K562 treated with DMSO at 1 percent for 48 hours (cell line): Measurements from ENCODE around the gene AADACL4. TPM values are rescaled to one million over a fixed set of nuclear protein-coding genes. Genes with fewer than 3 reads are reported as not detected.

Experiments
- total RNA-seq: library from RNA; unstranded; fragments of 300-600 nt; gene quantifications from 2 replicates; pipeline ENCODE4 v1.2.3, GENCODE V29; 2022; ENCODE audit warnings: low replicate concordance; ENCODE audit errors: extremely low read depth

Gene AADACL4
- not detected in 2 replicates for total RNA-seq

DNA sequence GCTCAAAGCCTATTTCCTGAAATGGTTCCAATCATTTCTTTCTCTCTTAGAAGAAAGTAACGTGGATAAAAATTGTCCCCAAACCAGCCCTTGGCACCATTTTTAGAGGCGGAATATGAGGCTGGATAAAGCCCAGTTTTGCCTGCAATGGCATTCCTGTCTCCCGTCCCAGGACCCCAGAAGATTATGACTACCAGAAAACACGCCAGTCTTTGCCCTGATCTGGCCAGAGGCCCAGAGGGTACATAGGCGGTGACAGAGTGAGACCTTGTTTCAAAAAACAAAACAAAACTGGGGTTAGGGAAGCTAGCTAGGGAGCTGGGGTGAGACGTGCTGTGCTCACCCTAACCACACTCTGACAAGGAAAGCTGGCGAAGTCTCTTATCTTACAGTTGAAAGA is at the start of gene AADACL4:
AADACL4 (plus strand) TSS at position 301 of the 400 bp plus-strand sequence. CDS start 462 bp downstream, outside the sequence.

GRCh38 chr1:12617901-12618660 is 25.8 kb upstream of the AADACL4 start, which contains the start of gene DHRS3:
DHRS3 (minus strand) TSS chr1:12618210; CDS start chr1:12617348, 862 bp downstream.

GRCh38 chr1:12715896-12716437 is 72.1 kb downstream of the AADACL4 start, which contains the start of gene AADACL3:
AADACL3 (plus strand) TSS chr1:12716110; CDS start chr1:12716177, 67 bp downstream.

Other genes with a start within 250 kb of the AADACL4 start
- not detected in 2 replicates for gene DHRS3, start 25.9 kb upstream of the AADACL4 start, total RNA-seq
- not detected in 2 replicates for gene AADACL3, start 72.0 kb downstream of the AADACL4 start, total RNA-seq
- gene CFAP107, start 102.1 kb downstream of the AADACL4 start, total RNA-seq: not detected in 2 replicates
- gene PRAMEF12, start 129.7 kb downstream of the AADACL4 start, total RNA-seq: not detected in 2 replicates
- gene PRAMEF1, start 147.3 kb downstream of the AADACL4 start, total RNA-seq: not detected in 2 replicates
- gene PRAMEF11, start 187.3 kb downstream of the AADACL4 start, total RNA-seq: not detected in 2 replicates
- gene HNRNPCL1, start 204.6 kb downstream of the AADACL4 start, total RNA-seq: not detected in 2 replicates
- gene PRAMEF2, start 213.0 kb downstream of the AADACL4 start, total RNA-seq: not detected in 2 replicates
- gene PRAMEF4, start 242.1 kb downstream of the AADACL4 start, total RNA-seq: not detected in 2 replicates